DND-41 (cell line): Measurements from ENCODE around the gene PARD6G.

Source experiments
- EZH2 ChIP-seq: IDR thresholded peaks from 3 replicates; pipeline ENCODE4 v1.6.1; 2012; ENCODE audit warnings: borderline replicate concordance, low read depth, mild to moderate bottlenecking, moderate library complexity, low read length, inconsistent platforms; ENCODE audit not compliant: severe bottlenecking
- TF ChIP-seq, protein P1 (sequence below): IDR thresholded peaks from 2 replicates; pipeline ENCODE4 v1.5.1; 2012; ENCODE audit warnings: borderline replicate concordance, low read length, moderate library complexity, mild to moderate bottlenecking; ENCODE audit not compliant: poor library complexity, severe bottlenecking; ENCODE audit errors: extremely low read depth

DNA sequence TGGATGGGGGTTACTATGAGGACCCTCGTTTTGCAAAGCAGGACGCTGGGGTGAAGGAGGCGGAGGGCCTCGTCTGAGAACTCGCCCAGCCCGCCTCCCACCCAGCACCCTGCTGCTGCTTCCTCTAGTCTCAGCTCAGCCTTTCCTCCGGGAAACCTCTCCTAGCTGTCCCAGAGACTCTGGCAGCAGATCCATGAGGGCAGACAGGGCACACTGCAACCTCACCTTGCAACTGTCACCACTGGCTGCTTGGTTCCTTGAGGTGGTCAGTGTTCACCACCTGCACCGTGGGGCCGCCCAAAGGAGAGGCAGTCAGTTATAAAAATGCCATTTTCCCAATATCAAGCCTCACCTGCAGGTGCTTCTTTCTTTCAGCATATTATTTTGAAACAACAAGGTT, 45.6 kb downstream of the PARD6G start:
- TF ChIP-seq, protein P1, sequence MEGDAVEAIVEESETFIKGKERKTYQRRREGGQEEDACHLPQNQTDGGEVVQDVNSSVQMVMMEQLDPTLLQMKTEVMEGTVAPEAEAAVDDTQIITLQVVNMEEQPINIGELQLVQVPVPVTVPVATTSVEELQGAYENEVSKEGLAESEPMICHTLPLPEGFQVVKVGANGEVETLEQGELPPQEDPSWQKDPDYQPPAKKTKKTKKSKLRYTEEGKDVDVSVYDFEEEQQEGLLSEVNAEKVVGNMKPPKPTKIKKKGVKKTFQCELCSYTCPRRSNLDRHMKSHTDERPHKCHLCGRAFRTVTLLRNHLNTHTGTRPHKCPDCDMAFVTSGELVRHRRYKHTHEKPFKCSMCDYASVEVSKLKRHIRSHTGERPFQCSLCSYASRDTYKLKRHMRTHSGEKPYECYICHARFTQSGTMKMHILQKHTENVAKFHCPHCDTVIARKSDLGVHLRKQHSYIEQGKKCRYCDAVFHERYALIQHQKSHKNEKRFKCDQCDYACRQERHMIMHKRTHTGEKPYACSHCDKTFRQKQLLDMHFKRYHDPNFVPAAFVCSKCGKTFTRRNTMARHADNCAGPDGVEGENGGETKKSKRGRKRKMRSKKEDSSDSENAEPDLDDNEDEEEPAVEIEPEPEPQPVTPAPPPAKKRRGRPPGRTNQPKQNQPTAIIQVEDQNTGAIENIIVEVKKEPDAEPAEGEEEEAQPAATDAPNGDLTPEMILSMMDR, result no peak
- no peak for TF ChIP-seq EZH2
